ENCODE measurements around the gene ARSK.

Gene ARSK

GRCh38 chr5:95554647-95555548 lies at the start of gene ARSK, which contains the start of gene SKIC3:
Gene ARSK, plus strand, starts transcription at chr5:95555101. Its CDS starts 178 bp downstream, at chr5:95555279.
Gene SKIC3, minus strand, starts transcription at chr5:95554977. Its CDS starts 7,827 bp downstream, at chr5:95547150.
- peak; percentile 89 for DNase-seq

- DNase-seq = no peak
Measured at GRCh38 chr5:95508550-95508949, 46.4 kb upstream of the ARSK start.

- DNase-seq = no peak
Measured at GRCh38 chr5:95511606-95512005, 43.3 kb upstream of the ARSK start.

GRCh38 chr5:95518417-95518816 lies 36.5 kb upstream of the ARSK start:
- no peak for DNase-seq

GRCh38 chr5:95519151-95519550 lies 35.8 kb upstream of the ARSK start:
- DNase-seq = no peak

- DNase-seq = no peak
Measured at GRCh38 chr5:95519681-95520080, 35.2 kb upstream of the ARSK start.

GRCh38 chr5:95520206-95520605 lies 34.7 kb upstream of the ARSK start:
- no peak for DNase-seq

- no peak for DNase-seq
Measured at GRCh38 chr5:95524423-95524822, 30.5 kb upstream of the ARSK start.

- DNase-seq = no peak
Measured at GRCh38 chr5:95526871-95527270, 28.0 kb upstream of the ARSK start.

GRCh38 chr5:95528565-95528964 lies 26.3 kb upstream of the ARSK start:
- no peak for DNase-seq

GRCh38 chr5:95530416-95530815 lies 24.5 kb upstream of the ARSK start:
- DNase-seq = no peak

GRCh38 chr5:95531491-95531890 lies 23.4 kb upstream of the ARSK start:
- DNase-seq = peak; percentile 0

- DNase-seq = no peak
Measured at GRCh38 chr5:95532415-95532814, 22.5 kb upstream of the ARSK start.

- no peak for DNase-seq
Measured at GRCh38 chr5:95533106-95533505, 21.8 kb upstream of the ARSK start.

GRCh38 chr5:95533761-95534160 lies 21.1 kb upstream of the ARSK start:
- no peak for DNase-seq

- DNase-seq = no peak
Measured at GRCh38 chr5:95537501-95537900, 17.4 kb upstream of the ARSK start.

GRCh38 chr5:95543017-95543705 lies 11.7 kb upstream of the ARSK start:
- DNase-seq = no peak

- no peak for DNase-seq
Measured at GRCh38 chr5:95549030-95549429, 5.9 kb upstream of the ARSK start.

- DNase-seq = no peak
Measured at GRCh38 chr5:95554331-95554646, 612 bp upstream of the ARSK start.

- no peak for DNase-seq
Measured at GRCh38 chr5:95555553-95555952, 652 bp downstream of the ARSK start.

GRCh38 chr5:95557841-95558240 lies 2.9 kb downstream of the ARSK start:
- no peak for DNase-seq

GRCh38 chr5:95562282-95562681 lies 7.4 kb downstream of the ARSK start:
- no peak for DNase-seq

GRCh38 chr5:95563367-95563766 lies 8.5 kb downstream of the ARSK start:
- DNase-seq = no peak

GRCh38 chr5:95564450-95564849 lies 9.5 kb downstream of the ARSK start:
- DNase-seq = no peak
